NB4 (cell line): ENCODE data around the gene ESR1.

Experiments used
- MAX ChIP-seq: IDR thresholded peaks from 2 replicates; pipeline ENCODE4 v1.6.1; 2011; ENCODE audit warnings: low read depth, low read length
- MYC ChIP-seq: IDR thresholded peaks from 2 replicates; pipeline ENCODE4 v1.6.1; 2011; ENCODE audit warnings: low read depth, low read length
- POLR2A ChIP-seq: IDR thresholded peaks from 2 replicates; pipeline ENCODE4 v1.6.1; 2011; ENCODE audit warnings: mild to moderate bottlenecking; ENCODE audit not compliant: insufficient read length; ENCODE audit errors: extremely low read depth
- TF ChIP-seq, protein P1 (sequence below): IDR thresholded peaks from one replicate; pipeline ENCODE4 v1.5.1; 2012; ENCODE audit warnings: low read depth, low read length

GRCh38 chr6:151832710-151833109 lies 25.2 kb downstream of the ESR1 start:
- TF ChIP-seq POLR2A (no peak), MAX (no peak), MYC (no peak)
- TF ChIP-seq, protein P1, sequence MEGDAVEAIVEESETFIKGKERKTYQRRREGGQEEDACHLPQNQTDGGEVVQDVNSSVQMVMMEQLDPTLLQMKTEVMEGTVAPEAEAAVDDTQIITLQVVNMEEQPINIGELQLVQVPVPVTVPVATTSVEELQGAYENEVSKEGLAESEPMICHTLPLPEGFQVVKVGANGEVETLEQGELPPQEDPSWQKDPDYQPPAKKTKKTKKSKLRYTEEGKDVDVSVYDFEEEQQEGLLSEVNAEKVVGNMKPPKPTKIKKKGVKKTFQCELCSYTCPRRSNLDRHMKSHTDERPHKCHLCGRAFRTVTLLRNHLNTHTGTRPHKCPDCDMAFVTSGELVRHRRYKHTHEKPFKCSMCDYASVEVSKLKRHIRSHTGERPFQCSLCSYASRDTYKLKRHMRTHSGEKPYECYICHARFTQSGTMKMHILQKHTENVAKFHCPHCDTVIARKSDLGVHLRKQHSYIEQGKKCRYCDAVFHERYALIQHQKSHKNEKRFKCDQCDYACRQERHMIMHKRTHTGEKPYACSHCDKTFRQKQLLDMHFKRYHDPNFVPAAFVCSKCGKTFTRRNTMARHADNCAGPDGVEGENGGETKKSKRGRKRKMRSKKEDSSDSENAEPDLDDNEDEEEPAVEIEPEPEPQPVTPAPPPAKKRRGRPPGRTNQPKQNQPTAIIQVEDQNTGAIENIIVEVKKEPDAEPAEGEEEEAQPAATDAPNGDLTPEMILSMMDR: no peak
